Measurements from ENCODE around the gene PCDHGA12. TPM values are rescaled to one million over a fixed set of nuclear protein-coding genes. Genes with fewer than 3 reads are reported as not detected.

PCDHGA12 gene
- total and polyA plus RNA-seq, 2 of the 8 experiments (the other 6 are each of a cell fraction or from before 2014, with no cell fraction given) = 0.88 to 1.3 TPM

GRCh38 chr5:141412854-141413539, 17.3 kb upstream of the PCDHGA12 start, which contains the start of gene PCDHGA10 (continued):
- TF ChIP-seq USF2 (IDR thresholded peaks at IDR 0.05; ENCODE audit: low read length) (no peak), TBP (IDR thresholded peaks at IDR 0.05; ENCODE audit: low read depth, low read length) (peak; percentile 29; the same call in 1 of the 2 replicates), POLR2A (IDR thresholded peaks at IDR 0.05; ENCODE audit: control extremely low read depth in 1 of 2, low read depth in 2 of 2, low read length in 2 of 2) (0 out of 3 replicates have a peak, but pooled peaks of 1 of the 2 experiments have one; percentile 24), TAF1 (IDR thresholded peaks at IDR 0.05; ENCODE audit: low read depth, low read length) (0 out of 2 replicates have a peak, but pooled peaks have one; percentile 24), BRCA1 (IDR thresholded peaks at IDR 0.05; ENCODE audit: low read depth, low read length) (no peak), SIN3A (conservative IDR thresholded peaks at IDR 0.05 in 1 of 2, IDR thresholded peaks at IDR 0.05 in 1 of 2; ENCODE audit: low read depth in 1 of 2, low read length in 2 of 2) (peak in 1 of 2 experiments; percentile 36; a peak in 2 of 4 replicates), KDM4A (IDR thresholded peaks at IDR 0.05; ENCODE audit: low read depth, low read length, severe bottlenecking) (peak; percentile 93), ZNF274 (IDR thresholded peaks at IDR 0.05; ENCODE audit: borderline replicate concordance, extremely low read depth, low read length) (no peak), GABPA (IDR thresholded peaks at IDR 0.05; ENCODE audit: borderline replicate concordance, insufficient read depth, low read length) (no peak), POU5F1 (IDR thresholded peaks at IDR 0.05; ENCODE audit: low read depth, low read length) (no peak), ASH2L (IDR thresholded peaks at IDR 0.05; ENCODE audit: low read length) (peak; percentile 44)
